ENCODE data around the gene CIDEA. TPM values are rescaled to one million over a fixed set of nuclear protein-coding genes. Genes with fewer than 3 reads are reported as not detected.

The CIDEA gene
- total RNA-seq, 1 experiment from 2014 or later = not detected

DNA sequence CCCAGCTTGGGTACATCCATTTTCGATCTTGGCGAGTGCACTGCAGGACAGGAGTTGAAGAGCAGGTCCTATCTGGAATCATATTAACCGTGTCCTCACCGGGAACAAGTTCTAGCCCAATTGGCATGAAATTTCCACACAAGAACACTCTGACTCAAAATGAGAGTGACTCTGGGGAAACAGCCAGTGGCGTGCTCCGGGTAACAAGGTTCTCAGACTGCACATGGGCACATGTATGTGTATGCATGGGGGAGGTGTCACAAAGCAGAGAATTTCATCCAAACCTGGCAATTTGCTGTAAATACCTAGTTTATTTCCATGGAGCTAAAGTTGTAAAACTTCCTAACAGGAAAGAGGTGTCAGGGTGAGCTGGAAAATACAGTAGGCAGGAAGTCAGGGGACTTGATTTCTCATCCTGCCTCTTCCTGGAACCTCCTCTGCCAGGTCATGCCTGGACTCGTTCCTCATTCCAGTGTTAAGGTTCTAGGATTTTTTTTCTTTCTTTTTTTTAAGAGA is 55.6 kb downstream of the CIDEA start:
- Histone ChIP-seq H3F3A (ENCODE audit: low read length, unreplicated experiment) (no peaks in the 10 kb centered on the region), H3K27ac (ENCODE audit: low read length) (no peak overlapping the region), H3K4me2 (ENCODE audit: low read length) (peak overlapping the region; percentile 92), H3K27me3 (ENCODE audit: low read length) (no peaks in the 10 kb centered on the region), H4K20me1 (ENCODE audit: low read length) (no peaks in the 10 kb centered on the region), H3K4me1 (ENCODE audit: insufficient read depth, low read length) (peaks cover 17% of the 10 kb centered on the region), H2AFZ (ENCODE audit: low read length) (0 out of 2 replicates have a peak overlapping the region, but pooled peaks have one; percentile 75), H3K9me2 (replicated peaks; ENCODE audit: low read length) (no peaks in the 10 kb centered on the region), H3K36me3 (ENCODE audit: low read depth, low read length) (peaks cover 11% of the 10 kb centered on the region), H3K9me3 (ENCODE audit: low read length) (peaks cover 9% of the 10 kb centered on the region; the same call in 1 of the 2 replicates), H3K4me3 (ENCODE audit: low read length) (peak overlapping the region; percentile 71; the same call in 1 of the 2 replicates), H3K79me2 (ENCODE audit: low read length) (peaks cover 8% of the 10 kb centered on the region; the same call in 1 of the 2 replicates), H3K9ac (ENCODE audit: low read length) (peak overlapping the region; percentile 86; the same call in 1 of the 2 replicates)
- TF ChIP-seq, protein P1, sequence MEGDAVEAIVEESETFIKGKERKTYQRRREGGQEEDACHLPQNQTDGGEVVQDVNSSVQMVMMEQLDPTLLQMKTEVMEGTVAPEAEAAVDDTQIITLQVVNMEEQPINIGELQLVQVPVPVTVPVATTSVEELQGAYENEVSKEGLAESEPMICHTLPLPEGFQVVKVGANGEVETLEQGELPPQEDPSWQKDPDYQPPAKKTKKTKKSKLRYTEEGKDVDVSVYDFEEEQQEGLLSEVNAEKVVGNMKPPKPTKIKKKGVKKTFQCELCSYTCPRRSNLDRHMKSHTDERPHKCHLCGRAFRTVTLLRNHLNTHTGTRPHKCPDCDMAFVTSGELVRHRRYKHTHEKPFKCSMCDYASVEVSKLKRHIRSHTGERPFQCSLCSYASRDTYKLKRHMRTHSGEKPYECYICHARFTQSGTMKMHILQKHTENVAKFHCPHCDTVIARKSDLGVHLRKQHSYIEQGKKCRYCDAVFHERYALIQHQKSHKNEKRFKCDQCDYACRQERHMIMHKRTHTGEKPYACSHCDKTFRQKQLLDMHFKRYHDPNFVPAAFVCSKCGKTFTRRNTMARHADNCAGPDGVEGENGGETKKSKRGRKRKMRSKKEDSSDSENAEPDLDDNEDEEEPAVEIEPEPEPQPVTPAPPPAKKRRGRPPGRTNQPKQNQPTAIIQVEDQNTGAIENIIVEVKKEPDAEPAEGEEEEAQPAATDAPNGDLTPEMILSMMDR (conservative IDR thresholded peaks at IDR 0.05; ENCODE audit: low read depth, low read length) = no peak
- TF ChIP-seq EZH2phosphoT487 (IDR thresholded peaks at IDR 0.05; ENCODE audit: borderline replicate concordance, low read length) (no peak), EZH2 (IDR thresholded peaks at IDR 0.05; ENCODE audit: low read length, unreplicated experiment) (no peak)
- BruUV-seq (replicated peaks) = TSS peak; percentile 54
- ATAC-seq = no peak
- ChIA-PET POLR2A (ENCODE audit: unreplicated experiment) (no interaction called here), CTCF (interaction anchor here (1.1 to 1.5 kb wide), 2 partner anchors 27 to 38 kb away, joined by 3 to 4 read pairs; no protein-coding TSS in a partner anchor)
- intact Hi-C loops (cut with micrococcal nuclease) = no loop called here
- DNase-seq = no peak

DNA sequence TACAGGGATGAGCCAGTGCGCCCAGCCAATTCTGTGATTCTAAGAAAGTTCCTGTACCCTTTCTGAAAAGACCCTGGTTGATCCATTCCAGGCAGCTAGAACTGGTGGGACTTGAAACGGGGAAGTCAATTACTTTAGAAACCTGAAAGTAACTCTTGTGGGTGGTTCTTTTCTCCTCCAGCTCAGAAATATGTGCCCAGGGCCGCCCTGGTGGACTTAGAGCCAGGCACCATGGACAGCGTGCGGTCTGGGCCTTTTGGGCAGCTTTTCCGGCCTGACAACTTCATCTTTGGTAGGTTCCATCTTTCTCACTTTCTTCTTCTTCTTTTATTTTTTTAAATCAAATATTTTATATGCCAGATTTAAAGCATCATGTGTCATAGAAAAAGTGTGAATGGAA is 56.6 kb downstream of the CIDEA start:
- Histone ChIP-seq H3K4me3 (ENCODE audit: low read length) (no peak overlapping the region), H3K4me1 (ENCODE audit: insufficient read depth, low read length) (peaks cover 10% of the 10 kb centered on the region), H3K9me3 (ENCODE audit: low read length) (peaks cover 9% of the 10 kb centered on the region; the same call in 1 of the 2 replicates), H3K9me2 (replicated peaks; ENCODE audit: low read length) (no peaks in the 10 kb centered on the region), H3K79me2 (ENCODE audit: low read length) (peaks cover 8% of the 10 kb centered on the region; the same call in 1 of the 2 replicates), H4K20me1 (ENCODE audit: low read length) (no peaks in the 10 kb centered on the region), H3F3A (ENCODE audit: low read length, unreplicated experiment) (no peaks in the 10 kb centered on the region), H2AFZ (ENCODE audit: low read length) (no peak overlapping the region), H3K27ac (ENCODE audit: low read length) (no peak overlapping the region), H3K36me3 (ENCODE audit: low read depth, low read length) (peaks cover 11% of the 10 kb centered on the region), H3K9ac (ENCODE audit: low read length) (no peak overlapping the region), H3K4me2 (ENCODE audit: low read length) (no peak overlapping the region), H3K27me3 (ENCODE audit: low read length) (no peaks in the 10 kb centered on the region)
- ATAC-seq (no peak), DNase-seq (no peak)
- BruUV-seq (replicated peaks) = no TSS peak
- intact Hi-C loops (cut with micrococcal nuclease) = no loop called here
- ChIA-PET CTCF (interaction anchor here (1.5 kb wide), 1 partner anchor 39 kb away, joined by 4 read pairs; no protein-coding TSS in a partner anchor), POLR2A (ENCODE audit: unreplicated experiment) (no interaction called here)
- TF ChIP-seq, protein P1 (conservative IDR thresholded peaks at IDR 0.05; ENCODE audit: low read depth, low read length) = no peak
- TF ChIP-seq EZH2 (IDR thresholded peaks at IDR 0.05; ENCODE audit: low read length, unreplicated experiment) = no peak

DNA sequence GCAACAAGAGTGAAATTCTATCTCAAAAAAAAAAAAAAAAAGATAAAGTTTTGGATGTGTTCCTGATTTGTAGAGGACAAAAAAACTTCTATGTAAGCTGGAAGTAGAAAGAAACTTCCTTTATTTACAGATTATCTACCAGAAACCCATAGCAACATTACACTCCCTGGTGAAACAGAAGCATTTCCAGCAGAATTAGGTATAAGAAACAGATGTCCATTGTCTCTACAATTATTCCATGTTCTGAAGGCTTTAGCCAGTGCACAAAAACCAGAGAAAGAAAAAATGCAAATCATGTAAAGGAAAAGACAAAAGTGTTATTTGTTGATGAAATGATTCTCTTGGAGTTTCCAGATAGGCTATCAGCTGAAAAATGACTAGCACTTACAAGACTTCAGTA is 58.8 kb downstream of the CIDEA start:
- TF ChIP-seq EZH2 (IDR thresholded peaks at IDR 0.05; ENCODE audit: low read length, unreplicated experiment) (no peak), EZH2phosphoT487 (IDR thresholded peaks at IDR 0.05; ENCODE audit: borderline replicate concordance, low read length) (no peak)
- TF ChIP-seq, protein P1 (conservative IDR thresholded peaks at IDR 0.05; ENCODE audit: low read depth, low read length) = no peak
- H3K9ac ChIP-seq (ENCODE audit: low read length) = no peak overlapping the region
- no peak for DNase-seq
- H3K9me3 ChIP-seq (ENCODE audit: low read length) = peaks cover 9% of the 10 kb centered on the region; the same call in 1 of the 2 replicates
- BruUV-seq (replicated peaks) = no TSS peak
- ChIA-PET CTCF (interaction anchor here (0.6 kb wide), 1 partner anchor 64 kb away, joined by 3 read pairs; the partner anchor contains the start of gene AFG3L2), POLR2A (ENCODE audit: unreplicated experiment) (no interaction called here)
- H3K27me3 ChIP-seq (ENCODE audit: low read length) = no peaks in the 10 kb centered on the region
- H3K4me2 ChIP-seq (ENCODE audit: low read length) = no peak overlapping the region
- H3K9me2 ChIP-seq (replicated peaks; ENCODE audit: low read length) = no peaks in the 10 kb centered on the region
- no peak for ATAC-seq
- H3K36me3 ChIP-seq (ENCODE audit: low read depth, low read length) = peaks cover 11% of the 10 kb centered on the region
- no peaks in the 10 kb centered on the region for H3F3A ChIP-seq (ENCODE audit: low read length, unreplicated experiment)
- peaks cover 10% of the 10 kb centered on the region for H3K4me1 ChIP-seq (ENCODE audit: insufficient read depth, low read length)
- H3K27ac ChIP-seq (ENCODE audit: low read length) = no peak overlapping the region
- no peaks in the 10 kb centered on the region for H4K20me1 ChIP-seq (ENCODE audit: low read length)
- peaks cover 8% of the 10 kb centered on the region; the same call in 1 of the 2 replicates for H3K79me2 ChIP-seq (ENCODE audit: low read length)
- intact Hi-C loops (cut with micrococcal nuclease) = no loop called here
- no peak overlapping the region for H2AFZ ChIP-seq (ENCODE audit: low read length)
- no peak overlapping the region for H3K4me3 ChIP-seq (ENCODE audit: low read length)

All from PC-3 (cell line).